Measurements from ENCODE around the gene PKN2. TPM values are rescaled to one million over a fixed set of nuclear protein-coding genes. Genes with fewer than 3 reads are reported as not detected.
A peak's percentile ranks its signal among the peaks of the same experiment; 100 is the strongest.

Gene PKN2
- total RNA-seq, 1 donor from 2014 or later = 37.5 TPM

DNA sequence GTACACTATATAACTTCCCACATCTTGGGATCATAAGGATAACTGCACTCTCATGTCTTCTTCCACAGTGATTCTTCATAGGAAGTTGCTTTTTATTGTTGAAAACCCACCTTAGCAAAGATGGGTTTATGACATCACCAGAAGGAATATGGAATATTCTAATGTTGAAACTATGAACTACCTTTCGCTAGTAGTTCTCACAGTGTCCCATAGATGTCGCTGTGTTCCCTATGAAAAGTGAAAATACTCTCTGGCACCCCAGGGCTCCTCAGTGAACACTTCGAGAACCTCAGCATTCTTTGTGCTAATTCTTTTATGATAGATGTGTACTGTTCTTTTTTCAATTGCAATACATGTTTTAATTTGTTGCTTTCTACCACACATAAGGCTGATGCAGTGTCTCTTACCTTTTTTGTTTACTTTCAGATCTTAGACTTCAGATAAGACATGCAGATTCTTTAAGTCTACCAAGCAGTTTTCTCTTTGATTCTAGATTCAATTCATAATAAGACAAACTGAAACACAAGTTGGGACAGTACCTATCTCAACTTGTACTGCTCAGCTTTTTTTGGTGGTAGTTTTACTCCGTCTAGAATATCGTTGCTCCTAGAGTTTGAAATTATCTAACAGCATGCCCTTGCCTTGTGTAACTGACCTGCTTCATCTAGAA is 116.4 kb downstream of the PKN2 start:
- Histone ChIP-seq H4K20me1 (ENCODE audit: insufficient read depth, low read length) (no peaks in the 10 kb centered on the region), H3K9me3 (ENCODE audit: insufficient read depth, low read depth, low read length) (no peaks in the 10 kb centered on the region), H3K36me3 (ENCODE audit: insufficient read depth, low read length) (peaks cover 18% of the 10 kb centered on the region), H3K27ac (ENCODE audit: low read depth, low read length) (no peak overlapping the region), H3K4me3 (ENCODE audit: insufficient read depth, low read depth, low read length) (no peak overlapping the region), H2AFZ (ENCODE audit: low read depth, low read length) (no peak overlapping the region), H3K4me1 (ENCODE audit: insufficient read depth, low read length) (peaks cover 5% of the 10 kb centered on the region), H3K79me2 (ENCODE audit: insufficient read depth, low read length) (no peaks in the 10 kb centered on the region), H3K27me3 (ENCODE audit: insufficient read depth, low read length) (no peaks in the 10 kb centered on the region), H3K4me2 (ENCODE audit: low read length) (no peak overlapping the region), H3K9ac (ENCODE audit: low read length) (no peak overlapping the region)
- Mint-ChIP-seq H3K27me3 (ENCODE audit: low read depth, unreplicated experiment) (no peaks in the 10 kb centered on the region), H3K36me3 (ENCODE audit: low read depth, unreplicated experiment) (peaks cover 31% of the 10 kb centered on the region), H3K27ac (ENCODE audit: unreplicated experiment) (peak overlapping the region; percentile 1), H3K4me3 (ENCODE audit: unreplicated experiment) (no peak overlapping the region), H3K9me3 (ENCODE audit: unreplicated experiment) (peaks cover 15% of the 10 kb centered on the region), H3K4me1 (ENCODE audit: low read depth, unreplicated experiment) (peaks cover 14% of the 10 kb centered on the region)
- TF ChIP-seq, protein P1, sequence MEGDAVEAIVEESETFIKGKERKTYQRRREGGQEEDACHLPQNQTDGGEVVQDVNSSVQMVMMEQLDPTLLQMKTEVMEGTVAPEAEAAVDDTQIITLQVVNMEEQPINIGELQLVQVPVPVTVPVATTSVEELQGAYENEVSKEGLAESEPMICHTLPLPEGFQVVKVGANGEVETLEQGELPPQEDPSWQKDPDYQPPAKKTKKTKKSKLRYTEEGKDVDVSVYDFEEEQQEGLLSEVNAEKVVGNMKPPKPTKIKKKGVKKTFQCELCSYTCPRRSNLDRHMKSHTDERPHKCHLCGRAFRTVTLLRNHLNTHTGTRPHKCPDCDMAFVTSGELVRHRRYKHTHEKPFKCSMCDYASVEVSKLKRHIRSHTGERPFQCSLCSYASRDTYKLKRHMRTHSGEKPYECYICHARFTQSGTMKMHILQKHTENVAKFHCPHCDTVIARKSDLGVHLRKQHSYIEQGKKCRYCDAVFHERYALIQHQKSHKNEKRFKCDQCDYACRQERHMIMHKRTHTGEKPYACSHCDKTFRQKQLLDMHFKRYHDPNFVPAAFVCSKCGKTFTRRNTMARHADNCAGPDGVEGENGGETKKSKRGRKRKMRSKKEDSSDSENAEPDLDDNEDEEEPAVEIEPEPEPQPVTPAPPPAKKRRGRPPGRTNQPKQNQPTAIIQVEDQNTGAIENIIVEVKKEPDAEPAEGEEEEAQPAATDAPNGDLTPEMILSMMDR (IDR thresholded peaks at IDR 0.05; ENCODE audit: insufficient read depth, low read depth, low read length) = peak; percentile 69
- no peak for TF ChIP-seq EZH2 (IDR thresholded peaks at IDR 0.05; ENCODE audit: insufficient read depth, low read length)
- FAIRE-seq (no peak), DNase-seq (ENCODE audit: low read depth) (peak; percentile 8)

DNA sequence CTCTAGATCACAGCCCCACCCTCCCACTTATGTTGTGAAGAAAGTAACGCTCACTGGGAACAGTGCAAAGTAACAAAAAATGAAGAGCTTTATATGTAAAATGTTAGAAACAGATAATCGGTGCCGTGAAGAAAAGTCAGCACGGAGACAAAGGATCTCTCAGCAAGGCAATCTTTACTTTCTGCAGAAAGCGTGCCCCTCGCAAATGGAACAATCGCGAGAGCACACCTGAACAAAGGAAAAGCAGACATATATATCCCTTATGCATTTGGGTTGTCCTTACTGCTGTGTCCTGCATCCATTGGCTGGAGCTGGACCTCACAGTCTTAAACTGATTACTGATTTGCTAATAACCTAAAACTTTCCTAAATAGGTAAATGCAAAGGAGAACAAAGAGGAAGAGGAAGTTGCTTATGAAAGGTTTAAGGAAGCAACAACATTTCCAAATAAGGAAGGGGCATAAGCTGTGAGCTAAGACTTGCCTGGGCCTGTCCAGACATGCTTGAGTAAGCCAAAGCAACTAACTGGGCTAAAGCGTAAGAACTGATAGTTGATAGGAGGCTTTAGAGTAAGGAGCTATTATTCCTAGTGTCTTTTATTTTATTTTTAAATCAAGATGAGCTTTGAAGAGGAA is 117.6 kb downstream of the PKN2 start:
- Histone ChIP-seq H3K9ac (ENCODE audit: low read length) (no peak overlapping the region), H3K27ac (ENCODE audit: low read depth, low read length) (no peak overlapping the region), H4K20me1 (ENCODE audit: insufficient read depth, low read length) (no peaks in the 10 kb centered on the region), H3K4me3 (ENCODE audit: insufficient read depth, low read depth, low read length) (no peak overlapping the region), H3K79me2 (ENCODE audit: insufficient read depth, low read length) (no peaks in the 10 kb centered on the region), H2AFZ (ENCODE audit: low read depth, low read length) (no peak overlapping the region), H3K36me3 (ENCODE audit: insufficient read depth, low read length) (peaks cover 22% of the 10 kb centered on the region), H3K4me1 (ENCODE audit: insufficient read depth, low read length) (peaks cover 5% of the 10 kb centered on the region), H3K4me2 (ENCODE audit: low read length) (no peak overlapping the region), H3K27me3 (ENCODE audit: insufficient read depth, low read length) (no peaks in the 10 kb centered on the region), H3K9me3 (ENCODE audit: insufficient read depth, low read depth, low read length) (no peaks in the 10 kb centered on the region)
- peak; percentile 47 for DNase-seq (ENCODE audit: low read depth)
- TF ChIP-seq EZH2 (IDR thresholded peaks at IDR 0.05; ENCODE audit: insufficient read depth, low read length) = no peak
- TF ChIP-seq, protein P1 (IDR thresholded peaks at IDR 0.05; ENCODE audit: insufficient read depth, low read depth, low read length) = no peak
- no peaks in the 10 kb centered on the region for H3K27me3 Mint-ChIP-seq (ENCODE audit: low read depth, unreplicated experiment)
- no peak overlapping the region for H3K4me3 Mint-ChIP-seq (ENCODE audit: unreplicated experiment)
- H3K4me1 Mint-ChIP-seq (ENCODE audit: low read depth, unreplicated experiment) = peaks cover 14% of the 10 kb centered on the region
- peak; percentile 20 for FAIRE-seq
- peaks cover 15% of the 10 kb centered on the region for H3K9me3 Mint-ChIP-seq (ENCODE audit: unreplicated experiment)
- H3K27ac Mint-ChIP-seq (ENCODE audit: unreplicated experiment) = no peak overlapping the region
- H3K36me3 Mint-ChIP-seq (ENCODE audit: low read depth, unreplicated experiment) = peaks cover 34% of the 10 kb centered on the region

DNA sequence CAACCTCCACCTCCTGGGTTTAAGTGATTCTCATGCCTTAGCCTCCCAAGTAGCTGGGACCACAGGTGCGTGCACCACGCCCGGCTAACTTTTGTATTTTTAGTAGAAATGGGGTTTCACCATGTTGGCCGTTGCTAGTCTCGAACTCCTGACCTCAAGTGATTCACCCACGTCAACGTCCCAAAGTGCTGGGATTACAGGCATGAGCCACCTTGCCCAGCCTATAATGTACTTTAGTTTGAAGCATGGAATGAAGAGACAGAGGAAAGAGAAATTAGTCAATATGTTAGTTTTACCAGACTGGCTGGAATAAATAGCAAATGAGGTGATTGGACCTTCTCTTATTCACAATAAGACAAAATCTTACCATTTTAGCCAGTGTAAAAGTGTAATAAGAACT is 118.3 kb downstream of the PKN2 start:
- Histone ChIP-seq H3K4me2 (ENCODE audit: low read length) (no peak overlapping the region), H2AFZ (ENCODE audit: low read depth, low read length) (no peak overlapping the region), H3K9ac (ENCODE audit: low read length) (no peak overlapping the region), H3K36me3 (ENCODE audit: insufficient read depth, low read length) (peaks cover 22% of the 10 kb centered on the region), H3K27me3 (ENCODE audit: insufficient read depth, low read length) (no peaks in the 10 kb centered on the region), H3K4me1 (ENCODE audit: insufficient read depth, low read length) (peaks cover 5% of the 10 kb centered on the region), H3K4me3 (ENCODE audit: insufficient read depth, low read depth, low read length) (no peak overlapping the region), H3K27ac (ENCODE audit: low read depth, low read length) (peak overlapping the region; percentile 68), H3K9me3 (ENCODE audit: insufficient read depth, low read depth, low read length) (no peaks in the 10 kb centered on the region), H3K79me2 (ENCODE audit: insufficient read depth, low read length) (no peaks in the 10 kb centered on the region), H4K20me1 (ENCODE audit: insufficient read depth, low read length) (no peaks in the 10 kb centered on the region)
- peaks cover 14% of the 10 kb centered on the region for H3K4me1 Mint-ChIP-seq (ENCODE audit: low read depth, unreplicated experiment)
- FAIRE-seq (peak; percentile 13), DNase-seq (ENCODE audit: low read depth) (peak; percentile 13)
- no peaks in the 10 kb centered on the region for H3K27me3 Mint-ChIP-seq (ENCODE audit: low read depth, unreplicated experiment)
- peak overlapping the region; percentile 53 for H3K27ac Mint-ChIP-seq (ENCODE audit: unreplicated experiment)
- H3K4me3 Mint-ChIP-seq (ENCODE audit: unreplicated experiment) = no peak overlapping the region
- peaks cover 34% of the 10 kb centered on the region for H3K36me3 Mint-ChIP-seq (ENCODE audit: low read depth, unreplicated experiment)
- H3K9me3 Mint-ChIP-seq (ENCODE audit: unreplicated experiment) = peaks cover 15% of the 10 kb centered on the region
- no peak for TF ChIP-seq EZH2 (IDR thresholded peaks at IDR 0.05; ENCODE audit: insufficient read depth, low read length)
- TF ChIP-seq, protein P1 (IDR thresholded peaks at IDR 0.05; ENCODE audit: insufficient read depth, low read depth, low read length) = no peak

Measured in astrocyte (in vitro differentiated cells and primary cell).